Uterus (tissue), 2 donors: Measurements from ENCODE around the gene SCN4A.

ENCODE experiments used
- POLR2A ChIP-seq, 2 donors: fragments of 450-650 bp; IDR thresholded peaks; one replicate each; pipeline ENCODE4 v1.6.1; 2016; ENCODE audit warnings: antibody characterized with exemption in 2 of 2, mild to moderate bottlenecking in 1 of 2, moderate library complexity in 1 of 2
- TF ChIP-seq, protein P1 (sequence below), 4 experiments: fragments of 200-600 bp in 2 of 4; fragments of 450-650 bp in 2 of 4; sonication (generic) in 2 of 4; IDR thresholded peaks; one replicate each; pipeline ENCODE4 v1.5.1; 2016 to 2019; ENCODE audit warnings: antibody characterized with exemption in 4 of 4, mild to moderate bottlenecking in 2 of 4, moderate library complexity in 1 of 4

DNA sequence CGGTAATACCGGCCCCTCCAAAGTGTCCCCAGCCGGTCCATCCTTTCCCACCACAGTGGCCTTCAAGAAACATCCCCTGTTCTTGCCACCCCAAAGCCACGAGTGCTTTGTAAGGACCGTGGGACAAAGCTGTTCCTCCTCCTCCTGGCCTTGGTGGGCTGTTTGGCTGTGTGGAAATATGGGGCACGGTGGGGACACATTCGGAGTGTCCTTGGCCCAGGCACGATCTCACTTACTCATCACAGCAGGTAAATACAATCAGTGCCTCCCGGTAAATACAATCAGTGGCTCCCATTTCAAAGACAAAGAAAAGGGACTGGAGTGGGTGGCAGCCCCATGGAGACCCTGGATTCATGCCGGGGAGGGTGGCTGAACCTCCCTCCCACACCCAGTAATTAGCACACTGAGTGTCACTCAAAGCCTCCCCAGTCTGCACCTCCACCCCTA lies 10.4 kb downstream of the SCN4A start:
- TF ChIP-seq POLR2A (IDR thresholded peaks at IDR 0.05): no peak
- TF ChIP-seq, protein P1, sequence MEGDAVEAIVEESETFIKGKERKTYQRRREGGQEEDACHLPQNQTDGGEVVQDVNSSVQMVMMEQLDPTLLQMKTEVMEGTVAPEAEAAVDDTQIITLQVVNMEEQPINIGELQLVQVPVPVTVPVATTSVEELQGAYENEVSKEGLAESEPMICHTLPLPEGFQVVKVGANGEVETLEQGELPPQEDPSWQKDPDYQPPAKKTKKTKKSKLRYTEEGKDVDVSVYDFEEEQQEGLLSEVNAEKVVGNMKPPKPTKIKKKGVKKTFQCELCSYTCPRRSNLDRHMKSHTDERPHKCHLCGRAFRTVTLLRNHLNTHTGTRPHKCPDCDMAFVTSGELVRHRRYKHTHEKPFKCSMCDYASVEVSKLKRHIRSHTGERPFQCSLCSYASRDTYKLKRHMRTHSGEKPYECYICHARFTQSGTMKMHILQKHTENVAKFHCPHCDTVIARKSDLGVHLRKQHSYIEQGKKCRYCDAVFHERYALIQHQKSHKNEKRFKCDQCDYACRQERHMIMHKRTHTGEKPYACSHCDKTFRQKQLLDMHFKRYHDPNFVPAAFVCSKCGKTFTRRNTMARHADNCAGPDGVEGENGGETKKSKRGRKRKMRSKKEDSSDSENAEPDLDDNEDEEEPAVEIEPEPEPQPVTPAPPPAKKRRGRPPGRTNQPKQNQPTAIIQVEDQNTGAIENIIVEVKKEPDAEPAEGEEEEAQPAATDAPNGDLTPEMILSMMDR (IDR thresholded peaks at IDR 0.05): no peak
